ENCODE data around the gene CIAPIN1. TPM values are rescaled to one million over a fixed set of nuclear protein-coding genes. Genes with fewer than 3 reads are reported as not detected.

Gene CIAPIN1
- total RNA-seq, 1 donor from 2014 or later, result 68.2 TPM

GRCh38 chr16:57462978-57463362 is 15.8 kb upstream of the CIAPIN1 start:
- Mint-ChIP-seq H3K4me1 (ENCODE audit: unreplicated experiment) (peaks cover 16% of the 10 kb centered on the region), H3K27ac (peak overlapping the region; percentile 98), H3K4me3 (peak overlapping the region; percentile 100), H3K9me3 (no peaks in the 10 kb centered on the region), H3K27me3 (no peaks in the 10 kb centered on the region), H3K36me3 (peaks cover 29% of the 10 kb centered on the region)
- DNase-seq (ENCODE audit: extremely low spot score, unreplicated experiment), result no peak
- no peak for TF ChIP-seq CTCF (conservative IDR thresholded peaks at IDR 0.05)

- TF ChIP-seq CTCF (conservative IDR thresholded peaks at IDR 0.05), result peak; percentile 98
- H3K9me3 Mint-ChIP-seq, result no peaks in the 10 kb centered on the region
- H3K36me3 Mint-ChIP-seq, result peaks cover 24% of the 10 kb centered on the region
- no peaks in the 10 kb centered on the region for H3K27me3 Mint-ChIP-seq
- peak; percentile 94 for DNase-seq (ENCODE audit: extremely low spot score, unreplicated experiment)
- H3K4me1 Mint-ChIP-seq (ENCODE audit: unreplicated experiment), result peaks cover 16% of the 10 kb centered on the region
- H3K27ac Mint-ChIP-seq, result peak within 1 kb of the TSS; percentile 98
- peak within 1 kb of the TSS; percentile 100 for H3K4me3 Mint-ChIP-seq
Measured at GRCh38 chr16:57462209-57462977, 15.2 kb upstream of the CIAPIN1 start, which contains the start of gene POLR2C. Gene POLR2C, plus strand, starts transcription at chr16:57462679. Its CDS starts 46 bp downstream, at chr16:57462725.

GRCh38 chr16:57452021-57452420 is 4.8 kb upstream of the CIAPIN1 start:
- Mint-ChIP-seq H3K4me3 (no peak overlapping the region), H3K27me3 (no peaks in the 10 kb centered on the region)
- TF ChIP-seq CTCF (conservative IDR thresholded peaks at IDR 0.05), result no peak

GRCh38 chr16:57446531-57447185 is 527 bp downstream of the CIAPIN1 start:
- H3K27ac Mint-ChIP-seq, result peak overlapping the region; percentile 96
- peak overlapping the region; percentile 95 for H3K4me3 Mint-ChIP-seq
- H3K27me3 Mint-ChIP-seq, result no peaks in the 10 kb centered on the region
- peak; percentile 73 for DNase-seq (ENCODE audit: extremely low spot score, unreplicated experiment)
- no peak for TF ChIP-seq CTCF (conservative IDR thresholded peaks at IDR 0.05)
- H3K4me1 Mint-ChIP-seq (ENCODE audit: unreplicated experiment), result peaks cover 12% of the 10 kb centered on the region
- no peaks in the 10 kb centered on the region for H3K9me3 Mint-ChIP-seq
- H3K36me3 Mint-ChIP-seq, result peaks cover 15% of the 10 kb centered on the region

More at GRCh38 chr16:57452021-57452420, 4.8 kb upstream of the CIAPIN1 start:
- no peak for DNase-seq (ENCODE audit: extremely low spot score, unreplicated experiment)
- H3K9me3 Mint-ChIP-seq, result no peaks in the 10 kb centered on the region
- H3K4me1 Mint-ChIP-seq (ENCODE audit: unreplicated experiment), result peaks cover 5% of the 10 kb centered on the region
- no peak overlapping the region for H3K27ac Mint-ChIP-seq
- H3K36me3 Mint-ChIP-seq, result peaks cover 14% of the 10 kb centered on the region

GRCh38 chr16:57445510-57445909 is 1.7 kb downstream of the CIAPIN1 start:
- Mint-ChIP-seq H3K27me3 (no peaks in the 10 kb centered on the region), H3K4me1 (ENCODE audit: unreplicated experiment) (peaks cover 12% of the 10 kb centered on the region), H3K36me3 (peaks cover 26% of the 10 kb centered on the region), H3K9me3 (no peaks in the 10 kb centered on the region), H3K27ac (no peak overlapping the region), H3K4me3 (peak overlapping the region; percentile 58)
- no peak for TF ChIP-seq CTCF (conservative IDR thresholded peaks at IDR 0.05)
- no peak for DNase-seq (ENCODE audit: extremely low spot score, unreplicated experiment)
